HepG2 (cell line): ENCODE data around the gene CAMK2G. TPM values are rescaled to one million over a fixed set of nuclear protein-coding genes. Genes with fewer than 3 reads are reported as not detected.

Experiments
- AHR ChIP-seq: IDR thresholded peaks from 2 replicates; pipeline ENCODE4 v1.6.1; 2018; ENCODE audit warnings: missing genetic modification reagents, missing compliant biosample characterization
- CC2D1A ChIP-seq: sonication (generic); formaldehyde crosslinking; IDR thresholded peaks from 2 replicates; pipeline ENCODE4 v1.8.1; 2023; ENCODE audit warnings: mild to moderate bottlenecking, missing genetic modification reagents
- DDIT3 ChIP-seq: sonication (generic); formaldehyde crosslinking; IDR thresholded peaks from 2 replicates; pipeline ENCODE4 v1.4.0; 2020; ENCODE audit warnings: mild to moderate bottlenecking, missing genetic modification reagents
- ELF3 ChIP-seq: IDR thresholded peaks from 2 replicates; pipeline ENCODE4 v1.6.1; 2016; ENCODE audit warnings: missing genetic modification reagents, missing compliant biosample characterization
- ELF4 ChIP-seq: sonication (generic); formaldehyde crosslinking; IDR thresholded peaks from 2 replicates; pipeline ENCODE4 v1.5.0; 2020; ENCODE audit warnings: missing genetic modification reagents, mild to moderate bottlenecking, moderate library complexity, borderline replicate concordance
- GATAD1 ChIP-seq: IDR thresholded peaks from 2 replicates; pipeline ENCODE4 v1.6.1; 2016; ENCODE audit warnings: missing genetic modification reagents, missing compliant biosample characterization
- HMGA1 ChIP-seq: sonication (generic); formaldehyde crosslinking; conservative IDR thresholded peaks from 2 replicates; pipeline ENCODE4 v1.4.0; 2020; ENCODE audit warnings: missing genetic modification reagents
- MAX ChIP-seq: IDR thresholded peaks from 2 replicates; pipeline ENCODE4 v1.6.1; 2012; ENCODE audit warnings: inconsistent platforms
- NFYC ChIP-seq: IDR thresholded peaks from 2 replicates; pipeline ENCODE4 v1.6.1; 2016; ENCODE audit warnings: missing genetic modification reagents, missing compliant biosample characterization
- PAXIP1 ChIP-seq: sonication (generic); formaldehyde crosslinking; conservative IDR thresholded peaks from 2 replicates; pipeline ENCODE4 v1.4.0; 2020; ENCODE audit warnings: mild to moderate bottlenecking, missing genetic modification reagents, moderate library complexity
- RXRB ChIP-seq: IDR thresholded peaks from 2 replicates; pipeline ENCODE4 v1.6.1; 2016; ENCODE audit warnings: borderline replicate concordance, missing genetic modification reagents, missing compliant biosample characterization
- UBTF ChIP-seq: sonication (generic); formaldehyde crosslinking; IDR thresholded peaks from 2 replicates; pipeline ENCODE4 v1.4.0; 2020; ENCODE audit warnings: mild to moderate bottlenecking, missing genetic modification reagents
- ZBTB14 ChIP-seq: sonication (generic); formaldehyde crosslinking; IDR thresholded peaks from 2 replicates; pipeline ENCODE4 v1.4.0; 2020; ENCODE audit warnings: missing genetic modification reagents
- ZFY ChIP-seq: sonication (generic); formaldehyde crosslinking; IDR thresholded peaks from 2 replicates; pipeline ENCODE4 v1.4.0; 2020; ENCODE audit warnings: missing genetic modification reagents
- ZIK1 ChIP-seq: sonication (generic); formaldehyde crosslinking; IDR thresholded peaks from 2 replicates; pipeline ENCODE4 v1.5.0; 2020; ENCODE audit warnings: mild to moderate bottlenecking, low read depth, missing genetic modification reagents, borderline replicate concordance
- ZNF18 ChIP-seq: sonication (generic); formaldehyde crosslinking; IDR thresholded peaks from 2 replicates; pipeline ENCODE4 v1.8.0; 2022; ENCODE audit warnings: mild to moderate bottlenecking, missing genetic modification reagents; ENCODE audit not compliant: insufficient replicate concordance
- ZNF430 ChIP-seq: sonication (generic); formaldehyde crosslinking; IDR thresholded peaks from 2 replicates; pipeline ENCODE4 v1.9.0; 2021; ENCODE audit warnings: mild to moderate bottlenecking, missing genetic modification reagents
- ZNF441 ChIP-seq: sonication (generic); formaldehyde crosslinking; IDR thresholded peaks from 2 replicates; pipeline ENCODE4 v1.7.0; 2021; ENCODE audit warnings: missing genetic modification reagents, borderline replicate concordance
- ZNF547 ChIP-seq: sonication (generic); formaldehyde crosslinking; IDR thresholded peaks from 2 replicates; pipeline ENCODE4 v1.5.1; 2020; ENCODE audit warnings: mild to moderate bottlenecking, missing genetic modification reagents
- ZNF776 ChIP-seq: sonication (generic); formaldehyde crosslinking; IDR thresholded peaks from 2 replicates; pipeline ENCODE4 v1.4.0; 2020; ENCODE audit warnings: mild to moderate bottlenecking, missing genetic modification reagents
- polyA plus RNA-seq, 8 experiments: library from polyadenylated mRNA; depleted of rRNA in 3 of 8; stranded (reverse) in 7 of 8; unstranded in 1 of 8; fragments of >200 nt; fragmentation: Illumina TruSeq in 4 of 8; extraction: Trizol in 4 of 8; gene quantifications; 2 replicates each; pipeline versions ENCODE4 v1.2.1 to v1.2.3, GENCODE V29; 2011 to 2016; ENCODE audit warnings: low read depth in 4 of 8, missing spikeins in 1 of 8, mixed read lengths in 1 of 8; ENCODE audit not compliant: insufficient read depth in 1 of 8
- total RNA-seq, 5 experiments: library from RNA; depleted of rRNA; stranded (reverse); fragments of >200 nt; fragmentation: Illumina TruSeq; extraction: Trizol; gene quantifications; 2 replicates each; pipeline ENCODE4 v1.2.3, GENCODE V29; 2016; ENCODE audit warnings: low read depth in 1 of 5

Gene CAMK2G
- total and polyA plus RNA-seq, 2 of the 13 experiments (the other 11 are each of a cell fraction or from before 2014, with no cell fraction given), result 15.9 to 18.8 TPM

GRCh38 chr10:73772281-73773151 lies 101.8 kb downstream of the CAMK2G start (continued):
- 0 out of 2 replicates have a peak, but pooled peaks have one; percentile 15 for TF ChIP-seq ZNF441 (CRISPR knock-in tag)
- peak; percentile 75 for TF ChIP-seq ZNF776
- no peak for TF ChIP-seq ELF4 (CRISPR knock-in tag)
- peak; percentile 30; the same call in 1 of the 2 replicates for TF ChIP-seq RXRB (CRISPR knock-in tag)
- peak; percentile 92 for TF ChIP-seq ZBTB14 (CRISPR knock-in tag)
- peak; percentile 60 for TF ChIP-seq ZFY (CRISPR knock-in tag)
- peak; percentile 80 for TF ChIP-seq UBTF
- TF ChIP-seq MAX, result peak; percentile 70
- TF ChIP-seq NFYC (CRISPR knock-in tag), result peak; percentile 21; the same call in 1 of the 2 replicates
- peak; percentile 36; the same call in 1 of the 2 replicates for TF ChIP-seq GATAD1 (CRISPR knock-in tag)
- peak; percentile 11; the same call in 1 of the 2 replicates for TF ChIP-seq PAXIP1
- peak; percentile 11; the same call in 1 of the 2 replicates for TF ChIP-seq ELF3
- no peak for TF ChIP-seq HMGA1 (CRISPR knock-in tag)
- TF ChIP-seq ZNF430, result peak; percentile 75; the same call in 1 of the 2 replicates
- TF ChIP-seq AHR (CRISPR knock-in tag), result no peak
- TF ChIP-seq ZIK1 (CRISPR knock-in tag), result peak; percentile 80
- peak; percentile 68 for TF ChIP-seq ZNF18
- TF ChIP-seq CC2D1A (CRISPR knock-in tag), result no peak
- TF ChIP-seq DDIT3, result no peak
- TF ChIP-seq ZNF547 (CRISPR knock-in tag), result peak; percentile 22; the same call in 1 of the 2 replicates
